ENCODE results near the gene TLCD5.

DNA sequence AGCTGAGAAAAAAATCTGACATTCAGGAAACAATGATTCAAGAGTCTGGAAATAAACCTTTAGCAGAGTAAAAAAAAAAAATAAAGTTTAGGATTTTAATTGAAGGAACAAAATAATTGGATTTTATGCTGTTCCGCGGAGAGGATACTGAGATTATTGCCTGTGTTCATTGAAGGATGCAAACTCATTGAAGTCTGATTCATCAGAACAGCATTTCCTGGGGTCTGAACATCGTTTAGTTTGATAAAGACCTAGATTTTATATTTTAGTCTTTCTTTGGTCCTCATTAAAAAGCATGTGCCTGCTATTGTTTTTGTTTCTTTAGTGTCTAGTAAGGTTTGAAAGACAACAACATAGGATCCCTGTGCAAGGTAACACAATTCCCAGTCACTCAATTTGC is 4.5 kb downstream of the TLCD5 start:
- no peak for TF ChIP-seq POLR2A (IDR thresholded peaks at IDR 0.05; ENCODE audit: low read depth)
- TF ChIP-seq, protein P1, sequence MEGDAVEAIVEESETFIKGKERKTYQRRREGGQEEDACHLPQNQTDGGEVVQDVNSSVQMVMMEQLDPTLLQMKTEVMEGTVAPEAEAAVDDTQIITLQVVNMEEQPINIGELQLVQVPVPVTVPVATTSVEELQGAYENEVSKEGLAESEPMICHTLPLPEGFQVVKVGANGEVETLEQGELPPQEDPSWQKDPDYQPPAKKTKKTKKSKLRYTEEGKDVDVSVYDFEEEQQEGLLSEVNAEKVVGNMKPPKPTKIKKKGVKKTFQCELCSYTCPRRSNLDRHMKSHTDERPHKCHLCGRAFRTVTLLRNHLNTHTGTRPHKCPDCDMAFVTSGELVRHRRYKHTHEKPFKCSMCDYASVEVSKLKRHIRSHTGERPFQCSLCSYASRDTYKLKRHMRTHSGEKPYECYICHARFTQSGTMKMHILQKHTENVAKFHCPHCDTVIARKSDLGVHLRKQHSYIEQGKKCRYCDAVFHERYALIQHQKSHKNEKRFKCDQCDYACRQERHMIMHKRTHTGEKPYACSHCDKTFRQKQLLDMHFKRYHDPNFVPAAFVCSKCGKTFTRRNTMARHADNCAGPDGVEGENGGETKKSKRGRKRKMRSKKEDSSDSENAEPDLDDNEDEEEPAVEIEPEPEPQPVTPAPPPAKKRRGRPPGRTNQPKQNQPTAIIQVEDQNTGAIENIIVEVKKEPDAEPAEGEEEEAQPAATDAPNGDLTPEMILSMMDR (IDR thresholded peaks at IDR 0.05): no peak

All from esophagus muscularis mucosa (tissue), 3 donors.